ENCODE results near the gene ARNT2. TPM values are rescaled to one million over a fixed set of nuclear protein-coding genes. Genes with fewer than 3 reads are reported as not detected.

The ARNT2 gene
- total and polyA plus RNA-seq, 2 experiments from 2014 or later: 4.6 to 11.6 TPM

DNA sequence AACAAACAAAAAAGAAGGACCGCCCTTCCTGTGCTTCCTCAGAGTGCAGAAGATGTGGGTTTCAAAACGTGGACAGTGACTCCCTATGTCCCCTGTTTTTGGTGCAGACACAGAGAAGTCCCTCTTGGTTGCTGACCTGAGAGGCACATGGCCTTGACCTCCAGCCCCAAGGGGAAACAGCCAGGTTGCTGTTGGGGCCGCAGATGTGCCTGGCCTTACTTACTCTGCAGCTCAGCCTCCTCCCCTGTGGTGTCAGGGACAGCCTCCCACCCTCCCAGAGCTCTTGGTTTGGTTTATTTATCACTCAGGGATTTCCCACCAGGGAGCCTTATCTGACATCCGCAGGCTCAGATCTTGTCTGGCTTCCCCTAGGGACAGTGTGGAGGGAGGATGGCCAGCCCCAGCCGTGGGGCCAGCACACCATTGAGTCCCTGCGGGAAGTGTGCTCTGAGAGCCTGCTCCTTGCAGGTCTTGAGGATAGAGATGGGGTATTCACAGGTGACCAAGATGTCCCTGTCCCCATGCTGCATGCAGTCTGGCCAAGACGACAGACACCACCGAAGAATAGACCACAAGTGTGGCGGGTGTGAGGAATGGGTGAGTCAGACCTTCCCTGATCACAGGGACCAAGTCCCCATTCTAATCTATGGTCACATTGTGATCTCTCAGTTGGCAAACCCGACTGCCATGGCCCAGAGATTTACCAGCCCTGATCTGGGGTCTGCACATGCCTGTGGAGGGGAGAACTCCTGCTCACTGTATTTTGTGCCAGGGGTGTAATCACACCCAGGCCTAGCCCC is 156.6 kb downstream of the ARNT2 start:
- TF ChIP-seq ZNF331 (CRISPR knock-in tag; IDR thresholded peaks at IDR 0.05; ENCODE audit: low read depth) (no peak), ZNF462 (CRISPR knock-in tag; IDR thresholded peaks at IDR 0.05) (no peak), ETS1 (IDR thresholded peaks at IDR 0.05) (no peak), STAT1 (IDR thresholded peaks at IDR 0.05; ENCODE audit: unreplicated experiment) (no peak), CTCF (conservative IDR thresholded peaks at IDR 0.05; ENCODE audit: low read depth in 2 of 2) (no peak), CREB1 (CRISPR knock-in tag; IDR thresholded peaks at IDR 0.05; ENCODE audit: low read depth) (no peak), POLR2AphosphoS5 (IDR thresholded peaks at IDR 0.05; ENCODE audit: low read depth) (no peak)
- TF ChIP-seq, protein P1, sequence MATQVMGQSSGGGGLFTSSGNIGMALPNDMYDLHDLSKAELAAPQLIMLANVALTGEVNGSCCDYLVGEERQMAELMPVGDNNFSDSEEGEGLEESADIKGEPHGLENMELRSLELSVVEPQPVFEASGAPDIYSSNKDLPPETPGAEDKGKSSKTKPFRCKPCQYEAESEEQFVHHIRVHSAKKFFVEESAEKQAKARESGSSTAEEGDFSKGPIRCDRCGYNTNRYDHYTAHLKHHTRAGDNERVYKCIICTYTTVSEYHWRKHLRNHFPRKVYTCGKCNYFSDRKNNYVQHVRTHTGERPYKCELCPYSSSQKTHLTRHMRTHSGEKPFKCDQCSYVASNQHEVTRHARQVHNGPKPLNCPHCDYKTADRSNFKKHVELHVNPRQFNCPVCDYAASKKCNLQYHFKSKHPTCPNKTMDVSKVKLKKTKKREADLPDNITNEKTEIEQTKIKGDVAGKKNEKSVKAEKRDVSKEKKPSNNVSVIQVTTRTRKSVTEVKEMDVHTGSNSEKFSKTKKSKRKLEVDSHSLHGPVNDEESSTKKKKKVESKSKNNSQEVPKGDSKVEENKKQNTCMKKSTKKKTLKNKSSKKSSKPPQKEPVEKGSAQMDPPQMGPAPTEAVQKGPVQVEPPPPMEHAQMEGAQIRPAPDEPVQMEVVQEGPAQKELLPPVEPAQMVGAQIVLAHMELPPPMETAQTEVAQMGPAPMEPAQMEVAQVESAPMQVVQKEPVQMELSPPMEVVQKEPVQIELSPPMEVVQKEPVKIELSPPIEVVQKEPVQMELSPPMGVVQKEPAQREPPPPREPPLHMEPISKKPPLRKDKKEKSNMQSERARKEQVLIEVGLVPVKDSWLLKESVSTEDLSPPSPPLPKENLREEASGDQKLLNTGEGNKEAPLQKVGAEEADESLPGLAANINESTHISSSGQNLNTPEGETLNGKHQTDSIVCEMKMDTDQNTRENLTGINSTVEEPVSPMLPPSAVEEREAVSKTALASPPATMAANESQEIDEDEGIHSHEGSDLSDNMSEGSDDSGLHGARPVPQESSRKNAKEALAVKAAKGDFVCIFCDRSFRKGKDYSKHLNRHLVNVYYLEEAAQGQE (IDR thresholded peaks at IDR 0.05; ENCODE audit: unreplicated experiment): no peak
- H3K79me2 ChIP-seq (replicated peaks; ENCODE audit: insufficient read depth): no peaks in the 10 kb centered on the region
- H3K36me3 Mint-ChIP-seq (ENCODE audit: low read depth): peaks cover 9% of the 10 kb centered on the region; the same call in 2 of the 3 replicates
- H3K4me2 ChIP-seq: no peak overlapping the region
- no peak overlapping the region for H3K4me3 Mint-ChIP-seq
- H3K36me3 ChIP-seq (ENCODE audit: insufficient read depth): no peaks in the 10 kb centered on the region
- H3K27ac Mint-ChIP-seq: no peak overlapping the region
- no peaks in the 10 kb centered on the region for H3K4me1 ChIP-seq (ENCODE audit: insufficient read depth)
- no peak overlapping the region for H3K27ac ChIP-seq (ENCODE audit: low read depth)
- no peaks in the 10 kb centered on the region for H3F3A ChIP-seq (replicated peaks; ENCODE audit: low read depth)
- no peak overlapping the region for H2AFZ ChIP-seq
- DNase-seq (ENCODE audit: low spot score) (no peak), ATAC-seq (no peak)
- H3K27me3 Mint-ChIP-seq (ENCODE audit: insufficient read depth, low read depth, poor library complexity): peaks cover 4% of the 10 kb centered on the region
- H3K4me1 Mint-ChIP-seq: peaks cover 6% of the 10 kb centered on the region
- no peaks in the 10 kb centered on the region for H4K20me1 ChIP-seq (replicated peaks; ENCODE audit: insufficient read depth)
- no peaks in the 10 kb centered on the region for H3K9me2 ChIP-seq (ENCODE audit: insufficient read depth)
- no peaks in the 10 kb centered on the region for H3K27me3 ChIP-seq (ENCODE audit: insufficient read depth)
- H3K4me3 ChIP-seq: no peak overlapping the region
- no peaks in the 10 kb centered on the region for H3K9me3 Mint-ChIP-seq
